Left ventricle myocardium inferior (tissue), 1 donor: Measurements from ENCODE around the gene BCHE. TPM values are rescaled to one million over a fixed set of nuclear protein-coding genes. Genes with fewer than 3 reads are reported as not detected.

Experiments
- DNase-seq: peaks from one replicate; pipeline ENCODE4 v3.0.0-alpha.2; 2020
- H3K27ac ChIP-seq: fragments of 200-600 bp; replicated peaks from 2 replicates; pipeline ENCODE4 v1.8.0; 2021
- H3K27me3 ChIP-seq: fragments of 200-600 bp; 2 replicates; pipeline ENCODE4 v1.8.0; 2021; ENCODE audit warnings: low read depth
- H3K36me3 ChIP-seq: fragments of 200-600 bp; 2 replicates; pipeline ENCODE4 v1.8.0; 2021
- H3K4me1 ChIP-seq: fragments of 200-600 bp; 2 replicates; pipeline ENCODE4 v1.8.0; 2021
- H3K4me3 ChIP-seq: fragments of 200-600 bp; 2 replicates; pipeline ENCODE4 v1.8.0; 2021; ENCODE audit warnings: mild to moderate bottlenecking, moderate library complexity
- H3K9me3 ChIP-seq: fragments of 200-600 bp; replicated peaks from 2 replicates; pipeline ENCODE4 v1.8.0; 2021
- intact Hi-C: fragments of 100-400 bp; cut with micrococcal nuclease; formaldehyde crosslinking; loops from one replicate; pipeline ENCODE4 v1.11.0; 2022
- total RNA-seq: library from RNA; stranded (reverse); fragmentation: NEBNext Ultra II Directional; extraction: Animal tissue kit (Norgen Biotek cat#: 25700); gene quantifications from one replicate; pipeline ENCODE4 v1.2.1, GENCODE V29; 2021
- TF ChIP-seq, protein P1 (sequence below): fragments of 200-600 bp; IDR thresholded peaks from 2 replicates; pipeline ENCODE4 v1.8.0; 2021; ENCODE audit warnings: antibody characterized with exemption, mild to moderate bottlenecking, borderline replicate concordance
- donor health status: DM: no; HTN: yes; CAD: no; lungs with severe emphysema.

Gene BCHE
- total RNA-seq, 1 donor from 2014 or later: 2.3 TPM

DNA sequence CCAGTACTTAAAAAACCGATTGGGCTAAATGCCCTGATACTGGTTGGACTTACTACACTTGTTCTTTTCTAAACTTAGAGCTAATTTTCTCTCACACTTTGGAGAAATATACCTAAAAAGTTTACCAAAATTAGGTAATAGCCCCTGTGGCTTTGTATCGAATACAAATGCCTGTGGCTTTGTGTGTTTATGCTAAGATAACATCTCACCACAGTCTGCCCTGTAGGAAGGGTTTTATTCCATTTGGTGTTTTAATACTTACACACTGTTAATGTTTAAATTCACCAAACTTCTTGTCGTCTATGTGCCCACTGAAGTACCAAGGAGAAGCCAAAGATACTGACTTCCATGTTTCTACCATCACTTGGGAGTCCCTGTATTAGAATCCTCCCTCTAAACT is 66.4 kb downstream of the BCHE start:
- no peaks in the 10 kb centered on the region for H3K4me1 ChIP-seq
- peaks cover 16% of the 10 kb centered on the region for H3K9me3 ChIP-seq
- TF ChIP-seq, protein P1, sequence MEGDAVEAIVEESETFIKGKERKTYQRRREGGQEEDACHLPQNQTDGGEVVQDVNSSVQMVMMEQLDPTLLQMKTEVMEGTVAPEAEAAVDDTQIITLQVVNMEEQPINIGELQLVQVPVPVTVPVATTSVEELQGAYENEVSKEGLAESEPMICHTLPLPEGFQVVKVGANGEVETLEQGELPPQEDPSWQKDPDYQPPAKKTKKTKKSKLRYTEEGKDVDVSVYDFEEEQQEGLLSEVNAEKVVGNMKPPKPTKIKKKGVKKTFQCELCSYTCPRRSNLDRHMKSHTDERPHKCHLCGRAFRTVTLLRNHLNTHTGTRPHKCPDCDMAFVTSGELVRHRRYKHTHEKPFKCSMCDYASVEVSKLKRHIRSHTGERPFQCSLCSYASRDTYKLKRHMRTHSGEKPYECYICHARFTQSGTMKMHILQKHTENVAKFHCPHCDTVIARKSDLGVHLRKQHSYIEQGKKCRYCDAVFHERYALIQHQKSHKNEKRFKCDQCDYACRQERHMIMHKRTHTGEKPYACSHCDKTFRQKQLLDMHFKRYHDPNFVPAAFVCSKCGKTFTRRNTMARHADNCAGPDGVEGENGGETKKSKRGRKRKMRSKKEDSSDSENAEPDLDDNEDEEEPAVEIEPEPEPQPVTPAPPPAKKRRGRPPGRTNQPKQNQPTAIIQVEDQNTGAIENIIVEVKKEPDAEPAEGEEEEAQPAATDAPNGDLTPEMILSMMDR: no peak
- no peaks in the 10 kb centered on the region for H3K27me3 ChIP-seq
- H3K4me3 ChIP-seq: no peak overlapping the region
- intact Hi-C loops: no loop called here
- no peaks in the 10 kb centered on the region for H3K36me3 ChIP-seq
- no peak for DNase-seq
- no peak overlapping the region for H3K27ac ChIP-seq

GRCh38 chr3:165768680-165769079 is 68.5 kb downstream of the BCHE start:
- Histone ChIP-seq H3K27ac (no peak overlapping the region), H3K36me3 (no peaks in the 10 kb centered on the region), H3K27me3 (no peaks in the 10 kb centered on the region), H3K9me3 (peaks cover 26% of the 10 kb centered on the region), H3K4me3 (no peak overlapping the region), H3K4me1 (no peaks in the 10 kb centered on the region)
- TF ChIP-seq, protein P1: no peak
- DNase-seq: no peak
- intact Hi-C loops: no loop called here

GRCh38 chr3:165759041-165759440 is 78.2 kb downstream of the BCHE start:
- no peak overlapping the region for H3K4me3 ChIP-seq
- intact Hi-C loops: no loop called here
- no peaks in the 10 kb centered on the region for H3K4me1 ChIP-seq
- peaks cover 15% of the 10 kb centered on the region for H3K9me3 ChIP-seq
- H3K36me3 ChIP-seq: no peaks in the 10 kb centered on the region
- TF ChIP-seq, protein P1: no peak
- no peak overlapping the region for H3K27ac ChIP-seq
- no peak for DNase-seq
- no peaks in the 10 kb centered on the region for H3K27me3 ChIP-seq

DNA sequence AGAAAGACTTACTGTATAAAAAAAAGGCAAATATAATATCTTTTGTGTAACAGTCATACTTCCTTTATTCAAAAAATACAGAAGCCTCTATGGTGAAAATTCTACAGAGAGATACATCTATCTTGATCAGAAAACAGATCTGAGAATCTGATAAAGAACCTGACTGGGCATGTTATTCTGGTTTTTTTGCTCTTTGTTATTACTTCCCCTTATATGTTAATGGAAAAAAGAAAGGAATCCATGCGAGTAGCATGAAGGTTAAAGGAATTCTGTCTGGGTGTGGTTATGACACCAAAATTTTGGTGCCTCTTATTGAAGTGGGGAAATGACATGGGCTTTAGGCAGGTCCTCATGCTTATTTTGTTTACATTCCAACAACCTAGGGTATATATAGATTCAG is 81.7 kb downstream of the BCHE start:
- H3K4me3 ChIP-seq: no peak overlapping the region
- no peaks in the 10 kb centered on the region for H3K27me3 ChIP-seq
- no peaks in the 10 kb centered on the region for H3K36me3 ChIP-seq
- no peak for DNase-seq
- no peaks in the 10 kb centered on the region for H3K9me3 ChIP-seq
- TF ChIP-seq, protein P1: no peak
- no peak overlapping the region for H3K27ac ChIP-seq
- H3K4me1 ChIP-seq: no peaks in the 10 kb centered on the region
- intact Hi-C loops: no loop called here

- H3K9me3 ChIP-seq: no peaks in the 10 kb centered on the region
- no peak overlapping the region for H3K4me3 ChIP-seq
- no peak overlapping the region for H3K27ac ChIP-seq
- intact Hi-C loops: no loop called here
- no peaks in the 10 kb centered on the region for H3K4me1 ChIP-seq
- no peaks in the 10 kb centered on the region for H3K36me3 ChIP-seq
- TF ChIP-seq, protein P1: no peak
- no peaks in the 10 kb centered on the region for H3K27me3 ChIP-seq
- no peak for DNase-seq
Measured at GRCh38 chr3:165754219-165755007, 82.8 kb downstream of the BCHE start.
